Right forelimb (tissue), 1 donor: ENCODE results near the gene PHACTR3.
"Not testable (repeated sequence)": the region's sequence is repeated elsewhere in the genome, so short reads cannot be mapped to it uniquely, and the experiment has no call there.

Experiments used
- DNase-seq: peaks from one replicate; pipeline ENCODE4 v3.0.0-alpha.2; 2018

PHACTR3 gene

GRCh38 chr20:59603781-59604541 is at the start of gene PHACTR3:
PHACTR3 (plus strand) TSS chr20:59604540; CDS start chr20:59605015, 475 bp downstream.
- DNase-seq = no peak

GRCh38 chr20:59557733-59558529 is 46.4 kb upstream of the PHACTR3 start:
- DNase-seq = not testable (repeated sequence)

DNA sequence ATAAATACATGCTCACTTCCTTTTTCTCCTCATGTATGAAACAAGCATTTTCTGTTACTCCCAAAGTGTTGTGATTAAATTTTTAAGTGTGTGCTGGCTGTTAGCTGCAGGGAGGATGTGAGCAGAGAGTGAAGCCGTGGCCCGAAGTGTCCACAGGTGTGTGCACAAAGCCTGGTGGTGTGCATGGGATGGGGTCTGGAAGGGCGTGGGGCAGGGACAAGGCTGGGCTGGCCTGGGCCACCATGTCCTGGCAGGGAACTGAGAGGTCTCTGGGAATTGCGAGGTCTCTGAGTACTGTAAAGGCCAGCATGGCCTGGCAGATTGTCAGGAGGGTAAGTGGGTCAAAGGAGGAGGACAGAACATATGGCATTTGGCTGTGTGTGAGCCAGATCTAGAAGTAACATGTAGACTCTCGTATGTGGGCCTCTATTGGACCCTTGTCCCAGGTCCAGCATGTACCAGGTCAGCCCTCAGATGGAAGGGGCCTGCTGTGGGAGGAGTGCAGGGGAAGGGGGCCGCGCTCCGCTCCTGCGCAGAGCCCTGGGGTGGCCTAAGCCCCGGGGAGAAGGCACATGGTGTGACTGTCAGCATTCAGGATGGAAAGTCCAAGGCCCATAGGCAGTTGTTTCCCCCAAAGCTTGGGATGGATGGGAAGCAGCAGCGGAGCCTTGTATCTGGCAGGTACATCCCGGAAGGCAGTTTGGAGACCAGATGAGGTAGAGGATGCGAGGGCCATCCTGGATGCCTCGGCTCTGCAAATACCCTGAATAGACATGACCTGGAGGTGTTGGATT is 45.1 kb upstream of the PHACTR3 start:
- no peak for DNase-seq

DNA sequence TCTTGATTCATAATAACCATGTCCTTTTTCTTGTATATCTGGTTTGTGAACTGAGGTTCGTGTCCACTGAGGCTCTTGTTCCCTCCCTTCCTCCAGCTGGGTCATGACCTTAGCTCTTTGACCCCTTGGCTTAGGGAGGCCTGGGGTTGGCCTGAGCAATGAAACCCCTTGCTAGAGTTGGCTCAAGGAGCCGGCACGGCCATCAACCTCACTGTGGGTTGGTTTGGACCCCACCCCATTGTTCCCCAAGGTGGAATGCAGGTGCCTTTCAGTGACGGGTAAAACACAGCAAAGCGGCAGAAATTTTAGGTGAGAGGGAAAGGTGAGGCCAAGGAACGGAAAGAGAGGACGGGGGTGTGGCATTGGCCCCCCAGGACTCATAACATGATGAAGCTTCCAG is 44.5 kb upstream of the PHACTR3 start:
- no peak for DNase-seq

GRCh38 chr20:59560588-59561227 is 43.6 kb upstream of the PHACTR3 start:
- no peak for DNase-seq

- DNase-seq = no peak
Measured at GRCh38 chr20:59561228-59561605, 43.1 kb upstream of the PHACTR3 start.

DNA sequence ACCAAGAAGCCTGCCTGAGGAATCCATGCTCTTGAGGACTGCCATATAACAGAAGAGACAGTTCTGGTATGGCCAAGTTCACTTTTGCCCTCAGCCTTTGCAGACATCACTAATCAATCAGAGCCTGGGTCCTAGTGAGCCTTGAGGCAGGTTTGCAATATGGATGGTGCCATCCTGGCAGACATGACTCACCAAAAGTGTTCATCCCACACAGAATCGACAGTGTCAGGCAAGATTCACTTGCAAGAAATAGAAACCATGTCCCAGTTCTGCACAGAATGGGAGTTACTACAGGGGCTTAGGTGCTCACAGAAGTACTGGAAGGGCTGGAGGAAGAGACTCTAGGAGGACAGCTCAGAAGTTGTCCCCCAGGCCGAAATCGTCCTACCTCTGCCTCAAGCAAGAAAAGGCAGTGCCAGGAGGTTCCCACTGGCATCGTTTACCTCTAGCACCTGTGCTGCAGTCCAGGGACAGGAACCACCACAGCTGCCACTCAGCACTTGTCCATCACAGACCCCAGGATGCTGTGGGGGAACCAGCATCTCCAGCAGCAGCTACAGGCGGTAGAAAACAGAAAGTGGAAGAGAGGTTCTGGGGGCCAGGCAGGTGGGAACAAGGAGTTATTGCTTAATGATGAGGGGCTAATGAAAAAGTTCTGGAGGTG is 42.6 kb upstream of the PHACTR3 start:
- DNase-seq = no peak

DNA sequence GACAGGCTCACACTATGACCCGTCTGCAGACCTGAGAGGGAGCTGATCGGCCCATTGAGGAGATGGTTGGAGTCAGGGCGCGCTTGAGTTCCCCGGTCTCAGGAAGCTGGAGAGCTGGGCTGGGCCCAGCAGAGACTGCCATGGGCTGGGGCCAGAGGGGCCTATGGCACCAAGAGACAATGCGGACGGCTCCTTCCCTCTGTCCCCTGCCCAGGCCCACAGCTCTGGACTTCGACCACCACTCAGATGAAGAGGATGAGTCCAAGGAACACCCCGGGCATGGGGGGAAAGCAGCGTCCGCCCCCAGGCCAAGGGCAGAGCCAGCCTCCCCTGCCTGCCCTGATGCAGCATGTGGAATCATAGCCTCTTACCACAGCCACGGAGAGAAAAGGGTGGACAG is 40.2 kb upstream of the PHACTR3 start:
- no peak for DNase-seq

- no peak for DNase-seq
Measured at GRCh38 chr20:59564943-59565342, 39.4 kb upstream of the PHACTR3 start.

DNA sequence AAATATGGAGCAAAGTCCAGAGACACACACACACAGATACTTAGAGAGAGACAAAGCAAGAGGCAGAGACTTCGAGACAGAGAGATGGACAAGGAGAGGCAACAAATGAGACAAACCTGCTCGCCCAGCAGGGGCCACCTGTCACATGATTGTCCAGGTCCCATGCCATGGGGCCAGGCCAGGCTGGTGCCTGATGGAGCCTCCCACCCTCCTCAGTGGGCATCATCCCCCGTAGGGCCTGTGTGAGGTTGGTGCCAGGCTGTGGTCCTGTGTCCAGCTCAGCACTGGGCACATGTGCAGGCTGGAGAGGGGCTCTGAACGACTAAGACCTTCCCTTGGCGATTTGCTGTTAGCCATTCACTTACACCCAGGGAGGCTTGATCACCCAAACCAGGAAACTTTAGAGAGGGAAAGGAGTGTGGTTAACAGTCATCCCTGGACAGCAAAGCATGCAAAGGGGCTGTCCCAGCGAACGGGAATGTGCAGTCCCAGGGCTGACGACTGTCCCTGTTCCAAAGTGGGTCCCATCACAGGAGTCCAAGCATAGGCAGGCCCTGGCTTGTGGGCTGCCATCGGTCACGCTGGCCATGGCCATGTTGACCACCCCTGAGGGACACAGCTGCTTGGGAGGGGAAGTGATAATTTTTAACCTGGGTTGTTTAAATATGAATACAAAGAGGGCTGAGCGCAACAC is 38.4 kb upstream of the PHACTR3 start:
- DNase-seq = no peak

- DNase-seq = no peak
Measured at GRCh38 chr20:59566631-59567524, 37.5 kb upstream of the PHACTR3 start.

DNA sequence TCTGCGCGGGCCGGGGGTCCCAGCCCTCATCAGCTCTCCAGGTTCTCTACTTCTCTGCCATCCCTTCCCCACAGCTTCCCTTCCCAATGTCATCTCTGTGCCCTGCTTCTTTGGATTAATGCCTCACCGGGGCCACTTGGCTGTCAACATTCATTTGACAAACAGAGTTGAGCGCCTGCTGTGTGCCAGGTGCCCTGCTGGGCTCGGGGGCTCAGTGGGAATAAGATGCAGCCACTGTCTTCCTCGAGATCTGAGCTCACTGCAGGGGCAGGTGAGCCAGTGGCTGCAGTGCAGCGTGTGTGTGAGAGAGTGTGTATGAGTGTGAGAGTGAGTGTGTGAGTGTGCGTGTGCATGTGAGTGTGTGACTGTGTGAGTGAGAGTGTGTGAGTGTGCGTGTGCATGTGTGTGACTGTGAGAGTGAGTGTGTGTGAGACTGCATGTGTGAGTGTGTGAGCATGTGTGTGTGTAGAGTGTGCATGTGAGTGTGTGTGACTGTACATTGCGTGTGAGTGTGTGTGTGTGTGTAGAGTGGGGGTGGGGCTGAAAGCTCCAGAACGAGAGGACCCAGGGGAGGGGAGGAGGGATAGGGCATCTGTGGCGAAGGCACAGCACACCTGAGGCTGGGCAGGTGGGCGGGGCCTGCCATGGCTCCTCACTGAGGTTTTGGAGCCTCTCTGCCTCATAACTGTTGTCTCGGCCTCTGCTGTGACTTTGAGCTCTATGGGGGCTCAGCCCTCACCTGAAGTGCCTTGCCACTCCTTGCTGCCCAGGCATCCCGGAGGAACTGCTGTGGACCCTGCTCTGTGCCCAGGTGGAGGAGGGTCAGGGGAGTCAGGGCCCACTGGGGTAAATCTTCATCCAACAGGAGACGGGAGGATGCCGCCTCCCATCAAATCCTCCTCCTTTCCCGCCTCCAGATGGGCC is 36.5 kb upstream of the PHACTR3 start:
- no peak for DNase-seq

GRCh38 chr20:59568509-59569024 is 35.8 kb upstream of the PHACTR3 start:
- DNase-seq = no peak

DNA sequence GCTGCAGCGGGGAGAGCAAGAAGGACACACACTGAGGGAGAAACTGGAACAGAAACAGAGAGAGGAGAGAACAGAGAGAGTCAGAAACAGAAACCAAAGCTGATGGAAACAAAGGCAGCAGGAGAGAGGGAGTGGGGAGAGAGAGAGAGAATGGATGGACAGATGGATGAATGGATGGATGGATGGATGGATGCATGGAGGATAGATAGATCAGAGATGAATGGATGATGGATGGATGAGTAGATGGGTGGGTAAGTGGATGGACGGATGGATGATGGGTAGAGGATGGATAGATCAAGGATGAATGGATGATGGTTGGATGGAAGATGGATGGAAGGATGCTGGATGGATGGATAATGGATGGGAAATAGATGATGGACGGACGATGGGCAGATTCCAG is 35.0 kb upstream of the PHACTR3 start:
- no peak for DNase-seq

GRCh38 chr20:59571151-59571550 is 33.2 kb upstream of the PHACTR3 start:
- DNase-seq = no peak

DNA sequence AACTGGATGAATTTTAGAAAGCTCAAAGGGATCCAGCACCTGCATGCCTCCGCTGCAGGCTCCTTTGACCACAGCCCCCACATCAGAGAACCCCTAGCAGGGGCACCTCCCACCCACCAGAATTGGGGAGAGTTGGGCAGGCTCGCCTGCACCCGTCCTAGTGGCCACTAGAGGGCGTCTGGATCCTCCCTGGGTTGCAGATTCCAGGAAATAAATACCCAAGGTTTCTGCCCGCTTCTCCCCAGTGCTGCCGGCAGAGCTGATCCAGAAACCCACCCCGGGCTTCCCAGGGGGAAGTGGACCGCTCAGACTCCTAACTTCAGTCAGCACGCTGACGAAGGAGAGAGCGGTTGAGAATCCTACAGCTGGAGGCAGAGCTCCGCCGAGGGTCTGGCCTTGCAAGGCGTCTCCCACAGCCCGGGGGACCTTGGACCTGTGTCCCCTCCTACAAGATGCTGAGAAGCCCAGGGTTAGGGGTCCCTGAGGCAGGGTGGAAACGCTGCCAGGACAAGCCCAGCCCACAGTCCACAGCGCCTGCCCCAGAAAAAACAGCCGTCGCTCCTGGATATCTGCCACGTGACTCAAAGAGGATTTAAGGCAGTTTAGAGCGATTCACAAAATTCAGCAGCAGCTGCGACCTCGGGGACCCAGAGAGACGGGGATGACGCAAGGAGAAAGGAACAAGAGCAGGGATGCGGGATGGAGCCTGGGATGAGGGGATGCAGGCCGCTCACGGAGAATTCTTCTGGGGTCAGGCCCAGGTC is 32.6 kb upstream of the PHACTR3 start:
- peak; percentile 82 for DNase-seq

DNA sequence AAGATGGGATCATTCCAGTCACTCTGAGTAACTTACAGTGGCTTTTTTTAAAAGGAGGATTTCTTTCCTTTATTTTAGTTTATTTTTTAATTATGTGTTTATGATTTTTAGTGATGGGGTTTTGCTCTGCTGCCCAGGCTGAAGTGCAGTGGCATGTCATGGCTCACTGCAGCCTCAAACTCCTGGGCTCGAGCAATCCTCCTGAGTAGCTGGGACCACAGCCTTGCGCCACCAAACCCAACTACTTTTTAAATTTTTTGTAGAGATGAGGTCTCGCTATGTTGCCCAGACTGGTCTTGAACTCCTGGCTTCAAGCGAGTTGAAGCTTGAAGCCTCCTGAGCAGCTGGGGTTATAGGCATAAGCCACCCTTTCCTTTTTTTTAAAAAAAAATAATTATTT is 31.8 kb upstream of the PHACTR3 start:
- DNase-seq = no peak

GRCh38 chr20:59573837-59574236 is 30.5 kb upstream of the PHACTR3 start:
- no peak for DNase-seq
